GM12874 (cell line): ENCODE measurements around the gene FAM20A.

ENCODE experiments used
- TF ChIP-seq, protein P1 (sequence below): IDR thresholded peaks from 2 replicates; pipeline ENCODE4 v1.5.1; 2011; ENCODE audit warnings: low read depth, mild to moderate bottlenecking, control low read depth, low read length, moderate library complexity; ENCODE audit not compliant: insufficient read depth

The FAM20A gene

DNA sequence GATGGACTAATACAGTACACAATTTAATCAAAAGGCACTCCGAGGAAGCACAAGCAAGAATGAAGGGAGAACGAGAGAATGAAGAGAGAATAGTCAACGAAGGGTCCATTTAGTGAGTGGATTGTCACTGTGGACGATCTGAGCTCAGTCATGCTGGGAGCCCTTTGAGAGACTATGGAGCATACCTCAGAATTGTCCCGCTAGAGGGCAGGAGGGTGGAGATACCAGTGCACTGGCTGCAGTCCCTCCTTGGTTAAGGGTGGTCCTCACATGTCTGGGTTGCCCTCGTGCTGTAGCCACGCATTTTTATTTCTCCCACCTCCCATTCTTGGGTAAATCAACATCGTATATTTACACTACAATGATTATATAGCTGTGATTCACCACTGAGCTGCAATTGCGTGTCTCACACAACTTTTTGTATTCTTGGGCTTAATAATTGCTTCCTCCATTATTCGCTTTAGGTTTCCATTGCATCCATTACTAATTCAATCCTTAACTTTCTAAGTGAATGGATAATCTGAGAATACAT lies 33.2 kb upstream of the FAM20A start:
- TF ChIP-seq, protein P1, sequence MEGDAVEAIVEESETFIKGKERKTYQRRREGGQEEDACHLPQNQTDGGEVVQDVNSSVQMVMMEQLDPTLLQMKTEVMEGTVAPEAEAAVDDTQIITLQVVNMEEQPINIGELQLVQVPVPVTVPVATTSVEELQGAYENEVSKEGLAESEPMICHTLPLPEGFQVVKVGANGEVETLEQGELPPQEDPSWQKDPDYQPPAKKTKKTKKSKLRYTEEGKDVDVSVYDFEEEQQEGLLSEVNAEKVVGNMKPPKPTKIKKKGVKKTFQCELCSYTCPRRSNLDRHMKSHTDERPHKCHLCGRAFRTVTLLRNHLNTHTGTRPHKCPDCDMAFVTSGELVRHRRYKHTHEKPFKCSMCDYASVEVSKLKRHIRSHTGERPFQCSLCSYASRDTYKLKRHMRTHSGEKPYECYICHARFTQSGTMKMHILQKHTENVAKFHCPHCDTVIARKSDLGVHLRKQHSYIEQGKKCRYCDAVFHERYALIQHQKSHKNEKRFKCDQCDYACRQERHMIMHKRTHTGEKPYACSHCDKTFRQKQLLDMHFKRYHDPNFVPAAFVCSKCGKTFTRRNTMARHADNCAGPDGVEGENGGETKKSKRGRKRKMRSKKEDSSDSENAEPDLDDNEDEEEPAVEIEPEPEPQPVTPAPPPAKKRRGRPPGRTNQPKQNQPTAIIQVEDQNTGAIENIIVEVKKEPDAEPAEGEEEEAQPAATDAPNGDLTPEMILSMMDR = no peak

DNA sequence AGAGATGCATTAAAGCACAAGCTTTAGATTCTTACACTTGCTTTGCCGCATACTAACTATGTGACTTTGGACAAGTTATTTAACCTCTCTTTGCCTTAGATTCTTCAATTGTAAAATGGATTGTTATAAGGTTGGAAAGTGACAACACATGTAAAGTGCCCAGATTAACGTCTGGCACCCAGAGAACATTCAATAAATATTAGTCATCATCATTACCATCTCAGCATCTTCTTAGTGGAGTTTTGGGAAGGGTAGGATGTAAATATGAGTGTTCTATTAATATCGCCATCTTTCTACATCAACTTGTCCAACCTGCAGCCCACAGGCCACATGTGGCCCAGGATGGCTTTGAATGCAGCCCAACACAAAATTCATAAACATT lies 27.4 kb upstream of the FAM20A start:
- TF ChIP-seq, protein P1 = no peak

DNA sequence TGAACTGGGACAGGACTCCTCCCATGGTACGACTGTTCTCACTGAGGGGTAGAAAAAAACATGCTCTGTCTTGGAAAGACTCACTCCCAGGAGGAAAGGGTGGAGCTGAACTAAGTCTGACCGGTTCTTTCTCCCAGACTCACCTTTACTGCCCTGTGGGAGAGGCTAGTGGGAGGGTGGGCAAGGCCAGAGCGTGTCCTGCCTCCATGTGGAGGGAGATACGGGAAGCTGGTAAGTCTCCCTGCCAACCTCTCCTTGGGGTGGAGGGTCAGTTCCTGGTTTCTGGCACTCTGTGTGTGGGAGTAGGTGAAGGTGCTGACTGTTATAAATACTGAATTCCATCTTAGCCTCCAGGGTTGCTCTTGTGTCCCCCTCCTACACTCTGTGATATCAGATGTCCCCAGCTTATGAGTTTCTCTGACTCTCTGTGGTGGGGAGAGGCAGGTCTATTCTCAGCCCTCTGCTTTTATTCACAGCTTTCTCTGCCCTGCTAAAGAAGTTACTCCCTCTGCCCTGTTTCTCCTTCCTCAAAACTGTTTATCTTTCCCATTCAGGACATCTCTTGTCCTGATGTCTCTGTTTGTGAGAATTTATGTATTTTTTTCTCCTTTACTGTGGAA lies 26.9 kb upstream of the FAM20A start:
- TF ChIP-seq, protein P1 = no peak

DNA sequence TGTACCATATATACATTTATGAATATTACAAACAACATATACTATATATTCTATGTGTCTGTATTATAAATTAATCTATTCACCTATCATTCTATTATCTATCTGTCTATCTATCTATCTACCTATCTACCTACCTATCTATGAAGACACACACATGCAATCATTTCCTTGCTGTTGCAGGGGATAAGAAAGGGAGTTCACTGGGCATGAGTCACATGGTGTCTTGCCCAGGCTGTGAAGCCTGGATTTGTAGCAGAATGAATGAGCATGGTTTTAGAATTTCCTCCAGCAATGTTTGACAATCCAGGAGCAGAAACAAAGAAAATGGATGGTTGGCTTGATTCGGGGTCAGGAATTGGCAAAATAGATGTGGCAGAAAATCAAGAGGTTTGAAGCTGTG lies 23.2 kb upstream of the FAM20A start:
- TF ChIP-seq, protein P1 = no peak

DNA sequence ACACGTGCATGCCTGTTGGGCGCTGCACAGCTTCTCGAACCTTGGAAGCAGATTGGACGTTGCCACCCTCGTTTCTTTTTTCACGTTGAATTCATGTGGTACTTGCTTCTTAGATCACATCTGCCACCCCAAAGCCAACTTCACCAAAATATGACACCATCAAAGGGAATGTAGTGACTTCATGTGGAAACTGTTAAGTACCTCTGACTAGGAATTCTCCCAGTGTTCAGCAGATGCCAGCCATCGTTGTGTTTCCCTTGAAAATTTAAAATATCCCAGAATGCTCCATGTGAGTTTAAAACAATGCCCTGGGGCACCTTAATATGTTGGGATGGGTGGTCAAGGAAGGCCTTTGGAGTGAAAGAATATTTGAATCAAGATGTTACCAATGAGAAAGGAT lies 22.6 kb upstream of the FAM20A start:
- TF ChIP-seq, protein P1 = no peak

DNA sequence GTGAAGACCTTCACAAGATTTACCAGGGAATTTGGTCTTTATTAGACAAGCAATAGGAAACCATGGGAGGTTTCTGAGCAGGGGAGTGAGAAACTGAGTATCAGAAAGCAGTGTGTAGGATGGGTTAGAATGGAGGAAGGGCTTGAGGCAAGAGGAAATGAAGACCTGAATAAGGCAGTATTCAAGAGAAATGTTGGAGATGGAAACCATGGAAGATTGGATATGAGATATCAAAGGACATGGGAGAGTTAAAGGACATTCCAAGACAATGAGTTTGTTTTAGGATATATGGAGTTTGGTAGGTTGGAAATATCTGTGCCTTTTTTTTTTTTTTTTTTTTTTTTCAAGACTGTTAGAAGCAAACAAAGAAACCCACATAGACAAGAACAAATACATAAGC lies 21.3 kb upstream of the FAM20A start:
- TF ChIP-seq, protein P1 = no peak

DNA sequence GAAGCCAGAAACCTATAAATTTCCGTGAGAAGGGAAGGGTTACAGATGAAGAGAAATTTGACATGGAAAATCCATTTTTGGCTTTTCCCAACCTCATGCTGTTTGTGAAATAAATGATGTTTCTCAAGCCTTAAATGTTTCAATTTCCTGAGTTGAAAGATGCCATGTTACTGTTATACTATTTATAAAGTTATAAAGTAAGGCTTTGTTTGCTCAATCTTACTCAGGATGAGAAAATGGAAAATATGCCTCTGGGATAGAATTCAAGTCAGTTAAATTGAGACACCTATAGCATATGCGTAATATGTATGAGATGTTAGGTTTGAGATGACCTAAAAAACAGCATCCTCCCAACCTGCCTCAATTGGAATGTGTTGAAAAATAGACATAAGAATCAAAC lies 19.9 kb upstream of the FAM20A start:
- TF ChIP-seq, protein P1 = no peak

DNA sequence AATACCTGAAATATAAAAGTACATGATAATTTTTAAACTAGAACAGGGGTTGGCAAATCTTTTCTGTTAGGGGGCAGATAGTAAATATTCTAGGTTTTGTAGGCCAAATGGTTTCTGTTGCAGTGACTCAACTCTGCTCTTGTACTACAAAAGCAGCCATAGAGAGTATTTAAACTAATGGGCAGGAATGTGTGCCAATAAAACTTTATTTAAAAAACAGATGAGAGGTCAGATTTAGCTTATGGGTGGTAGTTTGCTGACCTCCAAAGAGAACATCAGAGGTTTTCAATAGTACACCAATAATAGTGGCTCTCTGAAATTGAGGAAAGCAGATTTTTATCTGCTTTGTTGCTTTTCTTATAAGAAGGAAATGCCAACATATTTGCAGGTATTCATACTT lies 15.2 kb upstream of the FAM20A start:
- TF ChIP-seq, protein P1 = no peak
